H1 (cell line): ENCODE measurements around the gene BCAS3.

Source experiments
- EZH2 ChIP-seq: fragments of 200-600 bp; sonication (generic); IDR thresholded peaks from 2 replicates; pipeline ENCODE4 v1.7.1; 2012; ENCODE audit warnings: low read depth, mild to moderate bottlenecking, moderate library complexity, low read length, inconsistent platforms; ENCODE audit not compliant: severe bottlenecking
- FOSL1 ChIP-seq: IDR thresholded peaks from 2 replicates; pipeline ENCODE4 v1.6.1; 2011; ENCODE audit warnings: mild to moderate bottlenecking, low read depth, low read length, moderate library complexity; ENCODE audit not compliant: insufficient read depth
- JUN ChIP-seq: IDR thresholded peaks from 2 replicates; pipeline ENCODE4 v1.6.1; 2011; ENCODE audit warnings: low read depth, mild to moderate bottlenecking, improper control_type of control experiment, low read length
- POLR2AphosphoS5 ChIP-seq: IDR thresholded peaks from 2 replicates; pipeline ENCODE4 v1.6.1; 2011; ENCODE audit warnings: low read depth, low read length
- RAD21 ChIP-seq, 2 experiments: IDR thresholded peaks in 1 of 2; conservative IDR thresholded peaks in 1 of 2; 2 replicates each; pipeline ENCODE4 v1.6.1; 2011; ENCODE audit warnings: low read depth in 2 of 2, low read length in 2 of 2, improper control_type of control experiment in 1 of 2, inconsistent platforms in 1 of 2, mild to moderate bottlenecking in 1 of 2, moderate library complexity in 1 of 2
- SIN3A ChIP-seq, 2 experiments: IDR thresholded peaks in 1 of 2; conservative IDR thresholded peaks in 1 of 2; 2 replicates each; pipeline ENCODE4 v1.6.1; 2011 to 2012; ENCODE audit warnings: low read length in 2 of 2, improper control_type of control experiment in 1 of 2, low read depth in 1 of 2, mild to moderate bottlenecking in 1 of 2
- SIX5 ChIP-seq: IDR thresholded peaks from 2 replicates; pipeline ENCODE4 v1.6.1; 2011; ENCODE audit warnings: mild to moderate bottlenecking, low read depth, low read length
- TAF1 ChIP-seq: IDR thresholded peaks from 2 replicates; pipeline ENCODE4 v1.6.1; 2011; ENCODE audit warnings: mild to moderate bottlenecking, low read depth, low read length
- TF ChIP-seq, protein P1 (sequence below), 3 experiments: IDR thresholded peaks; 1 replicate in 2 of 3; 2 replicates in 1 of 3; pipeline versions ENCODE4 v1.5.1 to v1.6.1; 2011; ENCODE audit warnings: low read length in 3 of 3, mild to moderate bottlenecking in 3 of 3, inconsistent platforms in 2 of 3, low read depth in 1 of 3, moderate library complexity in 1 of 3; ENCODE audit not compliant: insufficient read depth in 1 of 3; ENCODE audit errors: control extremely low read depth in 1 of 3
- TF ChIP-seq, protein P2 (sequence below): IDR thresholded peaks from 2 replicates; pipeline ENCODE4 v1.6.1; 2012; ENCODE audit warnings: inconsistent platforms
- TF ChIP-seq, protein P3 (sequence below): IDR thresholded peaks from 2 replicates; pipeline ENCODE4 v1.6.1; 2011; ENCODE audit warnings: low read depth, mild to moderate bottlenecking, low read length; ENCODE audit not compliant: insufficient read depth

DNA sequence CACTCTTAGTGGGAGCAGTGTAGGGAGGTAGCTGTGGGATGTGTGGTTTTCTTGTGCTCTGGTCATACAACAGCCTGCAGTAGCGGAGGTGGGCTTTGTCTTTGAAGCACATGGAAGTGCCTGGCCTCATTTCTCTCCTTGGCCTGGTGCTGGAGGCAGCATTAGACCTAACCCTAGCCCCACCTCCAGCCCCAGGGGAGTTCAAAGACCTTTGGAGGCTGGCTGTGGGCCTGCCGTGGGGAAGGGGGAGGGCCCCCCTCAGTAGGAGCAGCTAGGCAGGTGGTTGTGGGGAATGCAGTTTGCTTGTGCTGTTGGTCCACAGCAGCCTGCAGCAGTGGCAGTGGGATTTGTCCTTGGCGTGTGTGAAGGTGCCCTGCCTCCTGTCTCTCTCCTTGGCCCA lies 91.7 kb downstream of the BCAS3 start:
- TF ChIP-seq SIX5, result no peak
- no peak for TF ChIP-seq FOSL1
- TF ChIP-seq, protein P1, sequence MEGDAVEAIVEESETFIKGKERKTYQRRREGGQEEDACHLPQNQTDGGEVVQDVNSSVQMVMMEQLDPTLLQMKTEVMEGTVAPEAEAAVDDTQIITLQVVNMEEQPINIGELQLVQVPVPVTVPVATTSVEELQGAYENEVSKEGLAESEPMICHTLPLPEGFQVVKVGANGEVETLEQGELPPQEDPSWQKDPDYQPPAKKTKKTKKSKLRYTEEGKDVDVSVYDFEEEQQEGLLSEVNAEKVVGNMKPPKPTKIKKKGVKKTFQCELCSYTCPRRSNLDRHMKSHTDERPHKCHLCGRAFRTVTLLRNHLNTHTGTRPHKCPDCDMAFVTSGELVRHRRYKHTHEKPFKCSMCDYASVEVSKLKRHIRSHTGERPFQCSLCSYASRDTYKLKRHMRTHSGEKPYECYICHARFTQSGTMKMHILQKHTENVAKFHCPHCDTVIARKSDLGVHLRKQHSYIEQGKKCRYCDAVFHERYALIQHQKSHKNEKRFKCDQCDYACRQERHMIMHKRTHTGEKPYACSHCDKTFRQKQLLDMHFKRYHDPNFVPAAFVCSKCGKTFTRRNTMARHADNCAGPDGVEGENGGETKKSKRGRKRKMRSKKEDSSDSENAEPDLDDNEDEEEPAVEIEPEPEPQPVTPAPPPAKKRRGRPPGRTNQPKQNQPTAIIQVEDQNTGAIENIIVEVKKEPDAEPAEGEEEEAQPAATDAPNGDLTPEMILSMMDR (IDR thresholded peaks at IDR 0.05; ENCODE audit: control extremely low read depth in 1 of 3, insufficient read depth in 1 of 3, low read depth in 1 of 3, low read length in 3 of 3), result no peak
- no peak for TF ChIP-seq RAD21 (IDR thresholded peaks at IDR 0.05 in 1 of 2, conservative IDR thresholded peaks at IDR 0.05 in 1 of 2; ENCODE audit: low read depth in 2 of 2, low read length in 2 of 2)
- TF ChIP-seq, protein P2, sequence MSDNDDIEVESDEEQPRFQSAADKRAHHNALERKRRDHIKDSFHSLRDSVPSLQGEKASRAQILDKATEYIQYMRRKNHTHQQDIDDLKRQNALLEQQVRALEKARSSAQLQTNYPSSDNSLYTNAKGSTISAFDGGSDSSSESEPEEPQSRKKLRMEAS, result no peak
- no peak for TF ChIP-seq EZH2
- TF ChIP-seq TAF1, result no peak
- TF ChIP-seq, protein P3, sequence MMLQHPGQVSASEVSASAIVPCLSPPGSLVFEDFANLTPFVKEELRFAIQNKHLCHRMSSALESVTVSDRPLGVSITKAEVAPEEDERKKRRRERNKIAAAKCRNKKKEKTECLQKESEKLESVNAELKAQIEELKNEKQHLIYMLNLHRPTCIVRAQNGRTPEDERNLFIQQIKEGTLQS, result no peak
- TF ChIP-seq JUN, result no peak
- TF ChIP-seq SIN3A (conservative IDR thresholded peaks at IDR 0.05 in 1 of 2, IDR thresholded peaks at IDR 0.05 in 1 of 2; ENCODE audit: low read depth in 1 of 2, low read length in 2 of 2), result no peak
- TF ChIP-seq POLR2AphosphoS5, result no peak
